Measurements from ENCODE around the gene SLC37A1.
"Not testable (repeated sequence)": the region's sequence is repeated elsewhere in the genome, so short reads cannot be mapped to it uniquely, and the experiment has no call there.

SLC37A1 gene

GRCh38 chr21:42596657-42597056 is 83.0 kb downstream of the SLC37A1 start:
- no peak for DNase-seq

GRCh38 chr21:42597487-42598158 is 84.0 kb downstream of the SLC37A1 start:
- DNase-seq = no peak

GRCh38 chr21:42598159-42598735 is 84.6 kb downstream of the SLC37A1 start:
- DNase-seq = no peak

GRCh38 chr21:42599486-42599885 is 85.8 kb downstream of the SLC37A1 start:
- no peak for DNase-seq

GRCh38 chr21:42599962-42600361 is 86.3 kb downstream of the SLC37A1 start:
- no peak for DNase-seq

- no peak for DNase-seq
Measured at GRCh38 chr21:42601656-42602055, 88.0 kb downstream of the SLC37A1 start.

GRCh38 chr21:42607102-42607501 is 93.5 kb downstream of the SLC37A1 start:
- no peak for DNase-seq

- no peak for DNase-seq
Measured at GRCh38 chr21:42607525-42608102, 94.0 kb downstream of the SLC37A1 start.

GRCh38 chr21:42608446-42608845 is 94.8 kb downstream of the SLC37A1 start:
- no peak for DNase-seq

GRCh38 chr21:42609811-42610210 is 96.2 kb downstream of the SLC37A1 start:
- DNase-seq = peak in 2 of 4 experiments; percentile 7 to 18

GRCh38 chr21:42611852-42612251 is 98.2 kb downstream of the SLC37A1 start:
- no peak for DNase-seq

GRCh38 chr21:42612390-42612789 is 98.7 kb downstream of the SLC37A1 start:
- no peak for DNase-seq

- no peak for DNase-seq
Measured at GRCh38 chr21:42613756-42614155, 100.1 kb downstream of the SLC37A1 start.

GRCh38 chr21:42614396-42614795 is 100.7 kb downstream of the SLC37A1 start:
- DNase-seq = no peak

- DNase-seq = peak in 2 of 4 experiments; percentile 17 to 20
Measured at GRCh38 chr21:42614811-42615351, 101.2 kb downstream of the SLC37A1 start.

GRCh38 chr21:42615377-42615776 is 101.7 kb downstream of the SLC37A1 start:
- not testable (repeated sequence) for DNase-seq

GRCh38 chr21:42615924-42616323 is 102.3 kb downstream of the SLC37A1 start:
- no peak for DNase-seq

GRCh38 chr21:42616446-42616845 is 102.8 kb downstream of the SLC37A1 start:
- DNase-seq = peak in 1 of 4 experiments; percentile 14

- DNase-seq = no peak
Measured at GRCh38 chr21:42616941-42617340, 103.3 kb downstream of the SLC37A1 start.

GRCh38 chr21:42617486-42617885 is 103.8 kb downstream of the SLC37A1 start:
- DNase-seq = no peak

GRCh38 chr21:42618707-42619102 is 105.1 kb downstream of the SLC37A1 start:
- no peak for DNase-seq

GRCh38 chr21:42619166-42619565 is 105.5 kb downstream of the SLC37A1 start:
- DNase-seq = no peak

GRCh38 chr21:42619841-42620240 is 106.2 kb downstream of the SLC37A1 start:
- no peak for DNase-seq
